Gastrocnemius medialis (tissue), 4 donors: ENCODE results near the gene SOWAHC. TPM values are rescaled to one million over a fixed set of nuclear protein-coding genes. Genes with fewer than 3 reads are reported as not detected.
"Not testable (repeated sequence)": the region's sequence is repeated elsewhere in the genome, so short reads cannot be mapped to it uniquely, and the experiment has no call there.

Experiments used
- ATAC-seq, 2 donors: fragments of 150-250 bp; one replicate each; pipeline ENCODE4 v1.9.1; 2016
- DNase-seq, 2 donors: peaks; one replicate each; pipeline ENCODE4 v3.0.0-alpha.2; 2019
- H3K27ac ChIP-seq, 4 donors: fragments of 200-600 bp; sonication (generic); 1 replicate in 1 of 4; 2 replicates in 3 of 4; pipeline ENCODE4 v1.5.1; 2016 to 2018; ENCODE audit warnings: mild to moderate bottlenecking in 2 of 4, moderate library complexity in 1 of 4
- H3K27me3 ChIP-seq, 3 donors: fragments of 200-600 bp; sonication (generic) in 2 of 3; 1 replicate in 1 of 3; 2 replicates in 2 of 3; pipeline versions ENCODE4 v1.5.1 to v1.6.0; 2016 to 2019; ENCODE audit warnings: mild to moderate bottlenecking in 1 of 3, moderate library complexity in 1 of 3
- H3K36me3 ChIP-seq, 2 donors: fragments of 200-600 bp; sonication (generic) in 1 of 2; one replicate each; pipeline ENCODE4 v1.5.1; 2017 to 2018
- H3K4me1 ChIP-seq, 2 donors: fragments of 200-600 bp; sonication (generic) in 1 of 2; one replicate each; pipeline ENCODE4 v1.5.1; 2016 to 2017; ENCODE audit warnings: mild to moderate bottlenecking in 2 of 2
- H3K4me3 ChIP-seq, 4 donors: fragments of 200-600 bp; sonication (generic) in 3 of 4; 1 replicate in 1 of 4; 2 replicates in 3 of 4; pipeline ENCODE4 v1.5.1; 2016 to 2019; ENCODE audit warnings: mild to moderate bottlenecking in 2 of 4
- H3K9me3 ChIP-seq, 3 donors: fragments of 200-600 bp; sonication (generic) in 2 of 3; 1 replicate in 1 of 3; 2 replicates in 2 of 3; pipeline ENCODE4 v1.5.1; 2016 to 2019
- POLR2A ChIP-seq, 2 donors: fragments of 450-650 bp; IDR thresholded peaks; one replicate each; pipeline ENCODE4 v1.6.1; 2017; ENCODE audit warnings: antibody characterized with exemption in 2 of 2, mild to moderate bottlenecking in 2 of 2, moderate library complexity in 2 of 2
- in situ Hi-C, 4 donors: fragments of 200-750 bp; cut with MboI; loops; one replicate each; pipeline versions ENCODE4 v1.15.0 to v1.8.0; 2017; ENCODE audit warnings: low sequenced_read_pairs in 4 of 4
- intact Hi-C: fragments of 100-400 bp; cut with DNase I; formaldehyde crosslinking; loops from one replicate; pipeline ENCODE4 v1.15.1; 2023; ENCODE audit warnings: low total_unique reads
- total RNA-seq, 4 donors: library from RNA; depleted of rRNA; stranded (reverse); fragments of >200 nt; gene quantifications; one replicate each; pipeline versions ENCODE4 v1.1.0 to v1.2.3, GENCODE V29; 2016
- TF ChIP-seq, protein P1 (sequence below), 5 experiments: fragments of 450-650 bp in 3 of 5; fragments of 200-600 bp in 2 of 5; sonication (generic) in 2 of 5; IDR thresholded peaks in 4 of 5; conservative IDR thresholded peaks in 1 of 5; 1 replicate in 4 of 5; 2 replicates in 1 of 5; pipeline ENCODE4 v1.5.1; 2016 to 2019; ENCODE audit warnings: antibody characterized with exemption in 5 of 5, mild to moderate bottlenecking in 3 of 5, moderate library complexity in 3 of 5

The SOWAHC gene
- total RNA-seq, 4 donors from 2014 or later, result 0.75 to 1.4 (median 0.96) TPM

DNA sequence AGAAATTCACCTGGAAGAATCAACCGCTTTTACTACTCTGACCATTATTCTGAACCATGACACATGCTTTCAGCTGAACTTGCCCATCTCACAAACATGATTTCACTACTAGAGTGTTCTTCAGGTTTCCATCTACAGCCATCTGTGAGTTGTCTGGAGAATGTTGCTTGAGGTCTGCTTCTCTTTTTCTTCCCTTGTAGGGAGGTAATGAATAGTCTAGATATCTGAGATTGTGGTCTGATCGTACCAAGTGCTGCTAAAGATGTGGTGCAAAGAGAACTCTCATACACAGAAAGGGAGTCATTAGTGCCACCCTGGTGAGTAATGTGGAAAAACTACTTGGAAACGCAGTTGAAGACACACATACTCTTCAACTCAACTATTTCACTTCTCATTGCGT lies 10.2 kb downstream of the SOWAHC start:
- Histone ChIP-seq H3K27me3 (no peaks in the 10 kb centered on the region), H3K4me1 (no peaks in the 10 kb centered on the region), H3K9me3 (no peaks in the 10 kb centered on the region), H3K4me3 (no peak overlapping the region), H3K27ac (no peak overlapping the region), H3K36me3 (no peaks in the 10 kb centered on the region)
- in situ Hi-C loops, result no loop called here
- intact Hi-C loops, result no loop called here
- TF ChIP-seq, protein P1, sequence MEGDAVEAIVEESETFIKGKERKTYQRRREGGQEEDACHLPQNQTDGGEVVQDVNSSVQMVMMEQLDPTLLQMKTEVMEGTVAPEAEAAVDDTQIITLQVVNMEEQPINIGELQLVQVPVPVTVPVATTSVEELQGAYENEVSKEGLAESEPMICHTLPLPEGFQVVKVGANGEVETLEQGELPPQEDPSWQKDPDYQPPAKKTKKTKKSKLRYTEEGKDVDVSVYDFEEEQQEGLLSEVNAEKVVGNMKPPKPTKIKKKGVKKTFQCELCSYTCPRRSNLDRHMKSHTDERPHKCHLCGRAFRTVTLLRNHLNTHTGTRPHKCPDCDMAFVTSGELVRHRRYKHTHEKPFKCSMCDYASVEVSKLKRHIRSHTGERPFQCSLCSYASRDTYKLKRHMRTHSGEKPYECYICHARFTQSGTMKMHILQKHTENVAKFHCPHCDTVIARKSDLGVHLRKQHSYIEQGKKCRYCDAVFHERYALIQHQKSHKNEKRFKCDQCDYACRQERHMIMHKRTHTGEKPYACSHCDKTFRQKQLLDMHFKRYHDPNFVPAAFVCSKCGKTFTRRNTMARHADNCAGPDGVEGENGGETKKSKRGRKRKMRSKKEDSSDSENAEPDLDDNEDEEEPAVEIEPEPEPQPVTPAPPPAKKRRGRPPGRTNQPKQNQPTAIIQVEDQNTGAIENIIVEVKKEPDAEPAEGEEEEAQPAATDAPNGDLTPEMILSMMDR (IDR thresholded peaks at IDR 0.05 in 4 of 5, conservative IDR thresholded peaks at IDR 0.05 in 1 of 5), result no peak
- TF ChIP-seq POLR2A (IDR thresholded peaks at IDR 0.05), result no peak
- no peak for DNase-seq
- no peak for ATAC-seq

DNA sequence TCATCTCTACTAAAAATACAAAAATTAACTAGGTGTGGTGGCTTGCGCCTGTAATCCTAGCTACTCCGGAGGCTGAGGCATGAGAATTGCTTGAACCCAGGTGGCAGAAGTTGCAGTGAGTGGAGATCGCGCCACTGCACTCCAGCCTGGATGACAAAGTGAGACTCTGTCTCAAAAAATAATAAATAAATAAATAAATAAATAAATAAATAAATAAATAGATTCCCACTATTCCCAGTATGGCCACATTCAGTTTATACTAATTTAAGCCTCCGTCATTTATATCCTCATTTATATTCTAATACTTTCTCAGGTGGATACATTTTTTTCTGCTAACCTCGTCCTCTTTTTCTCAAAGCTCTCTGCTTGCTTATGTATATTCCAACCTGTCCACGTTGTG lies 14.2 kb downstream of the SOWAHC start:
- DNase-seq, H3K4me1 ChIP-seq, H3K27me3 ChIP-seq, in situ Hi-C loops, H3K9me3 ChIP-seq, H3K36me3 ChIP-seq, H3K27ac ChIP-seq, intact Hi-C loops, ATAC-seq, H3K4me3 ChIP-seq: not testable (repeated sequence)

DNA sequence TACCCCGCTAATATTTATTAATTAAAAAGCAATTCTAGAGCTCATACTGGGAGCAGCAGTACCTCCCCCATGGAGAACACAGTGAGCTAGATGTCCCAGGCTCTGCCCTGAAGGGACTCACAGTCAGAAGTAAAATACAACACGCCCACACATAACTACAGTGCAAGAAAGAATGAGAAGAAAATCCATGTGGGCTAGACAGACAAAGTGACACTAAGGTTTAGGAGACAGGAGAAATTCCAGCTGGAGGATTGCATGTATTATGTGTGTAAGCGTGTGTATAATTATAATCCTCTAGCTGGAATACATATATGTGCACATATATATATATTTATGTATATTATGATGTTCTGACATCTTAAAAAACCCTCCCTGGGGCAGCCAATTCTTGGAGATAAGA lies 15.7 kb downstream of the SOWAHC start:
- no peaks in the 10 kb centered on the region for H3K27me3 ChIP-seq
- no peak for TF ChIP-seq POLR2A (IDR thresholded peaks at IDR 0.05)
- TF ChIP-seq, protein P1 (IDR thresholded peaks at IDR 0.05 in 4 of 5, conservative IDR thresholded peaks at IDR 0.05 in 1 of 5), result no peak
- no peak overlapping the region for H3K4me3 ChIP-seq
- H3K4me1 ChIP-seq, result no peaks in the 10 kb centered on the region
- no peaks in the 10 kb centered on the region for H3K36me3 ChIP-seq
- H3K27ac ChIP-seq, result no peak overlapping the region
- ATAC-seq (no peak), DNase-seq (no peak)
- intact Hi-C loops, result no loop called here
- in situ Hi-C loops, result no loop called here
- no peaks in the 10 kb centered on the region for H3K9me3 ChIP-seq

DNA sequence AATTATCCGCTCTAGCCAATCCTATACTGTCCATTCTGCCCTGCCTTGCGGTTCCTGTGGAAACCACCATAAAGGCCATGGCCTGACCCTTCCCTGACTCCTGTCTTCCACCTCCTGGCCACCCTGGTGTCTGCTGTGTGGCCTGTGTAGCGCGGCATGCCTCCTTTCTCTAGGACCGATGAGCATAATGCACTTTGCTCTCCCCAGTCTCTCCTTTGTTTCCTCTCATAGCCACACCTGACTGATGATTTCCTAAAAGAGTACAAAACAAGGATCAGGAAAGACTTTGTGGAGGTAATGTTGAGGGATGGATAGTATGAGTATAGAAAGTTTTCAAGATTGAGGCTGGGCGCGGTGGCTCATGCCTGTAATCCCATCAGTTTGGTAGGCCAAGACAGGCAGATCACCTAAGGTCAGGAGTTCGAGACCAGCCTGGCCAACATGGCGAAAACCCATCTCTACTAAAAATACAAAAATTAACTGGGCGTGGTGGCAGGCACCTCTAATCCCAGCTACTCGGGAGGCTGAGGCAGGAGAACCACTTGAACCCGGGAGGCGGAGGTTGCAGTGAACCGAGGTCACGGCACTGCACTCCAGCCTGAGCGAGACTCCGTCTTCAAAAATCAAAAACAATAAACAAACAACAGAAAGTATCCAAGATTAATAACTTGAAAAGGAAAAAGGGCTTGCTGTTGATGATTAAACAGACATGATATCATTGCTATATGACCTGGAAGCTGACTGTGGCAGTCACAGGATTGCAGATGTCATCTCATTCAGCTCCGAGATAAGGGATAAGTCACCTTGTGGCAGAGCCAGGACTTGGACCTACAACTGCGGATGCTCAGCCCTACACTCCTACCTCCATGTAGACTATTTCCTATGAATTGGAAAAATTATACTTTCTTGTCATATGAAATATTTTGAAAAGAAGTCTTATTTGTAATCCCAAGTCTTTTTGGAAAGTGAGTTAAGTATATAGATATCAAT lies 16.6 kb downstream of the SOWAHC start:
- in situ Hi-C loops, result no loop called here
- Histone ChIP-seq H3K4me1 (no peaks in the 10 kb centered on the region), H3K27me3 (no peaks in the 10 kb centered on the region), H3K9me3 (no peaks in the 10 kb centered on the region), H3K4me3 (no peak overlapping the region), H3K36me3 (no peaks in the 10 kb centered on the region), H3K27ac (no peak overlapping the region)
- DNase-seq (no peak), ATAC-seq (no peak)
- no peak for TF ChIP-seq POLR2A (IDR thresholded peaks at IDR 0.05)
- TF ChIP-seq, protein P1 (IDR thresholded peaks at IDR 0.05 in 4 of 5, conservative IDR thresholded peaks at IDR 0.05 in 1 of 5), result no peak
- intact Hi-C loops, result no loop called here

DNA sequence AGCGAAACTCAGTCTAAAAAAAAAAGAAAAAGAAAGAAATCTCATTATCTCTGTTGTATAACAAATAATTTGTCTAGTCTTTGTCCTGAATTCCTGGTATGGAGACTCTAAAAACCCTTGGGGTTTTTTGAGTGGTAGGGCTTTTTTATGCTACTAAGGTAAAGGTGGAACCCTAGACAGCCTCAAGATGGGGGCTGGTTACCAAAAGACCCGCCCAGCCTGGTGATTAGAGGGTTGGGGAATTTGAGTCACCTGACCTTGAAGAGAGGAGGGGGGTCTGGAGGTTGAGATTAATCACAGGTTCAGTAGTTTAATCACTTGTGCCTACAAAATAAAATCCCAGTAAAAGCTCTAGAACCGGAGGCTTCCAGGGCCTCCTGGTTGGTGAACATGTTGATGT lies 17.6 kb downstream of the SOWAHC start:
- Histone ChIP-seq H3K4me3 (no peak overlapping the region), H3K27ac (no peak overlapping the region), H3K36me3 (no peaks in the 10 kb centered on the region), H3K9me3 (no peaks in the 10 kb centered on the region), H3K27me3 (no peaks in the 10 kb centered on the region), H3K4me1 (no peaks in the 10 kb centered on the region)
- TF ChIP-seq POLR2A (IDR thresholded peaks at IDR 0.05), result no peak
- TF ChIP-seq, protein P1 (IDR thresholded peaks at IDR 0.05 in 4 of 5, conservative IDR thresholded peaks at IDR 0.05 in 1 of 5), result no peak
- intact Hi-C loops (no loop called here), in situ Hi-C loops (no loop called here)
- ATAC-seq (no peak), DNase-seq (no peak)
